Prostate gland (tissue), 2 donors: Measurements from ENCODE around the gene AATK.

Source experiments
- CTCF ChIP-seq, 4 experiments: fragments of 200-600 bp in 2 of 4; fragments of 450-650 bp in 2 of 4; sonication (generic) in 2 of 4; IDR thresholded peaks; 1 replicate in 3 of 4; 2 replicates in 1 of 4; pipeline ENCODE4 v1.5.1; 2016 to 2019; ENCODE audit warnings: antibody characterized with exemption in 4 of 4, mild to moderate bottlenecking in 2 of 4, moderate library complexity in 2 of 4
- POLR2A ChIP-seq: fragments of 450-650 bp; IDR thresholded peaks from one replicate; pipeline ENCODE4 v1.6.1; 2016; ENCODE audit warnings: antibody characterized with exemption, mild to moderate bottlenecking

GRCh38 chr17:81190591-81190990, 24.6 kb upstream of the AATK start:
- TF ChIP-seq CTCF (IDR thresholded peaks at IDR 0.05), result no peak
- TF ChIP-seq POLR2A, result no peak
